HG03439 (cell line): ENCODE data around the gene OR4D11.
"Not testable (repeated sequence)": the region's sequence is repeated elsewhere in the genome, so short reads cannot be mapped to it uniquely, and the experiment has no call there.

Experiments used
- ATAC-seq: cut with Tn5 transposase; IDR thresholded peaks from one replicate; pipeline ENCODE4 v1.9.1; 2021; ENCODE audit warnings: mild to moderate bottlenecking, moderate library complexity; ENCODE audit not compliant: unreplicated experiment

Gene OR4D11

DNA sequence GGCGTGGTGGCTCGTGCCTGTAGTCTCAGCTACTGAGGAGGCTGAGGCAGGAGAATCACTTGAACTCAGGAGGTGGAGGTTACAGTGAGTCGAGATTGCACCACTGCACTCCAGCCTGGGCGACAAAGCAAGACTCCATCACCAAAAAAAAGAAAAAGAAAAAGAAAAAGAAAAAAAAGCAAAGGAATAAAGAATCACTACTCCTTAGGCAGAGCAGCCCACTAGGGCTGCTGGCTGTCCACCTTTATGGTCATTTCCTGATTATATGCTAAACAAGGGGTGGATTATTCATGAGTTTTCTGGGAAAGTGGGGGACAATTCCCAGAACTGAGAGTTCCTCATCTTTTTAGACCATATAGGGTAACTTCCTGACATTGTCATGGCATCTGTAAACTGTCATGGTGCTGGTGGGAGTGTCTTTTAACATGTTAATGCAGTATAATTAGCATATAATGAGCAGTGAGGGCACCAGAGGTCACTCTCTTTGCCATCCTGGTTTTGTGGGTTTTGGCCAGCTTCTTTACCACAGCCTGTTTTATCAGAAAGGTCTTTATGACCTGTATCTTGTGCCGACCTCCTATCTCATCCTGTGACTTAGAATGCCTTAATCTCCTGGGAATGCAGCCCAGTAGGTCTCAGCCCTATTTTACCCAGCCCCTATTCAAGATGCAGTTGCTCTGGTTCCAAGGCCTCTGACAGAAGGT, 44.4 kb downstream of the OR4D11 start:
- not testable (repeated sequence) for ATAC-seq

DNA sequence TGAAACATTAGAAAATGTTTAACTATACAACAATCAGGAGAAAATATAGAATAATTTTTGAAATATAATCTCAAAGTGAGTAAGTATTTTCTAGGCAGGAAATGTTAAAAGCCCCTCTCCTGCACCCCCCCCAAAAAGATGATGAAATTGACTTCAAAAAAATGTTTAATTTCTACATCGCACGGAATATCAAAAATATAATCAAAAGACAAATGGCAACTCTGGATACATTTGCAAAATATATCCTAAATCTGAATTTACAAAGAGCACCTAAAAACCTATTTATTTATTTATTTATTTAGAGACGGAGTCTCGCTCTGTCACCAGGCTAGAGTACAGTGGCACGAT, 44.9 kb downstream of the OR4D11 start:
- no peak for ATAC-seq

DNA sequence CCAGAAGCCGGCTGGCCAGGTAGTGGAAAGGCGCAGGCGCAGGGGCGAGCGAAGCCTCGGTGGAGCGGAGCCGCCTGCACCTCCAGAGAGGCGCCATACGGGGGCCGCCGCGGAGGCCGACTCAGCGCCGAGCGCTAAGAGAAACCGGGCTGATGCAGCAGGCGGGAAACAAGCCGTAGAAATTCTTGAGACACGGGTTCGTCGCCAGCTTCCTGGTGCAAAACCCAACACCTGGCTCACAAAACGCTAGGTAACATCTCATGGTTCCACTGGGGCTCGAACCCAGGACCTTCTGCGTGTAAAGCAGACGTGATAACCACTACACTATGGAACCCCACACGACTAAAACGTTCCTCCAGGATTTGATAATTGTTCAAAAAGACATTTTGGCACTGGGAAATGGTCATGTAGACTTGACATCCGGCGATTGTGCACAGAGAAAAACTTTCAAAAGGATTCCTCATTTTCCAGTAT, 47.0 kb downstream of the OR4D11 start:
- peak; percentile 84 for ATAC-seq

DNA sequence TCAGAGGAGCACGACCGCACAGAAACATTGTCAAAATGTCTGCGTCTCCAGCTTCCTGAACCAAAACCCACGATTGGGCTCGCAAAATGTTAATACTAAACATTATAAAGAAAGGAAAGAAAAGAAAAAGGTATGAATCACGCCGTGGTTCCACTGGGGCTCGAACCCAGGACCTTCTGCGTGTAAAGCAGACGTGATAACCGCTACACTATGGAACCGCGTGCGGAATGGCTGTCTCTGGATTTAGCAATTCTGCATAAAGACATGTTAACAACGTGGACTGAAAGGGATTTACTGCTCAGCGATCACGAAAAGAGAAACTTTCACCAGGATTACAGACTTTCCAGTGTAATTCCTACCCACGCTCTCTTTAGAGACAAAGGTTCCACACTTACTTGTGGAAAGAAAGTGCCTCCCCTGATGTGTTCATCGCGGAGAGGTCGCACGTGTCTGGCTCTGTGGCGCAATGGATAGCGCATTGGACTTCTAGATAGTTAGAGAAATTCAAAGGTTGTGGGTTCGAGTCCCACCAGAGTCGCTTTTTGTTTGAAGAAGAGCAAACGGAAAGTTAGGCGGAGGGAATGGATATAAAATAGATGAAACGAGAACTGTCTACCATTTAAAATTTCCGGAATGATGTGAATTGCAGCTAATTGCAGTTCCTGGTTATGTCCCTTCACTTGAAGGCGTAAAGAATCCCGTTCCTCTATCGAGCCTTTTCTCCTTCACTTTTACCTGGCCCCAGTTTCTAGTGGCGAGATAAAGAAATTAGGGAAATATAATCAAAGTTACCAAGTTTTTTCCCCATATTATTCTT, 47.7 kb downstream of the OR4D11 start:
- peak; percentile 43 for ATAC-seq

DNA sequence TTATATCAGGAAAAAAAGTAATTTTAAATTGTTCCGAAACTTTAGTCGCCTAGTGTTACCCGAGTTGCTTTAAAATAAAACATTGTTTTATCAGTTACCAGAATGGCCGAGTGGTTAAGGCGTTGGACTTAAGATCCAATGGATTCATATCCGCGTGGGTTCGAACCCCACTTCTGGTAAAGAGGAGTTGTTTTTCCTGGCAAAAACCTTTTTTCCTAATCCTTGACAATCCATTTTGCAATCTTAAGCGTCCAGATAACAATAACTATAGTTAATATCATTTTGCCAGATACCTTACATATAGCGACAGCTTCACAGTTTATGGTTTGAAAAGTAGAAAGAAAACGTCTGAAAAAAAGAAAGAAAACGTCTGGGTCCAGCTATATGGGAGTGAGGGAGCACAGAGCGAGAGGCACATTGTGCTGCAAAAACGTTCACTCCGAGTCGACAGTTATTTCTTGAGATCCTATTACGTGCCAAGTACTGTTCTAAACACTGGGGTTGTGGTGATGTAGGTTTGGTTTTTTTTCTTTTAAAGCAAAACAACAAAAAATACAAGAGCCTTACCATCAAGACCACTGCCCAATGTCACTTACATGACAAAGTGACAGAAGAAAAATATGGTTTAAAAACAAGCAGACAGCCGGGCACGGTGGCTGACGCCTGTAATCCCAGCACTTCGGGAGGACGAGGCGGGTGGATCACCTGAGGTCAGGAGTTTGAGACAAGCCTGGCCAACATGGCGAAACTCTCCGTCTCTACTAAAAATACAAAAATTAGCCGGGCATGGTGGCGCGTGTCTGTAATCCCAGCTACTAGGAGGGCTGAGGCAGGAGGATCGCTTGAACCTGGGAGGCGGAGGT, 48.5 kb downstream of the OR4D11 start:
- ATAC-seq = no peak

DNA sequence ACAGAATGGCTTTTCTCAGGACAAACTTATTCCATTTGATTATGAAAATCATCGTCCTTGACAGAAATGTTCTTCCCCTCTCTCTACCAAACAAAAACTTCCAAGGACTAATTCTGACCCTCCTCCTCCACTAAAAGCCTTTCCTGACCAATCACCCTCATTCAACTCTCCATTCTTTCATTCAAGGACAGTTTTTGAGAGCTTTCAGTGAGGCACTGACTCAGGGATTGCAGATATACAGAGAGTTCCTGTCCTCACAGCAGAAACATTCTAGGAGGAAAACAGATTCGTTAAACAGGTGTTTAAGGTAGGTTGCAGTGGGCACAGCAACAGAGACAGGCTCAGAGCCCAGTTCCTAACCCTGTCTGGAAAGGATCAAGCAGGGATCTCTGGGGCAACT, 49.5 kb downstream of the OR4D11 start:
- ATAC-seq = no peak

DNA sequence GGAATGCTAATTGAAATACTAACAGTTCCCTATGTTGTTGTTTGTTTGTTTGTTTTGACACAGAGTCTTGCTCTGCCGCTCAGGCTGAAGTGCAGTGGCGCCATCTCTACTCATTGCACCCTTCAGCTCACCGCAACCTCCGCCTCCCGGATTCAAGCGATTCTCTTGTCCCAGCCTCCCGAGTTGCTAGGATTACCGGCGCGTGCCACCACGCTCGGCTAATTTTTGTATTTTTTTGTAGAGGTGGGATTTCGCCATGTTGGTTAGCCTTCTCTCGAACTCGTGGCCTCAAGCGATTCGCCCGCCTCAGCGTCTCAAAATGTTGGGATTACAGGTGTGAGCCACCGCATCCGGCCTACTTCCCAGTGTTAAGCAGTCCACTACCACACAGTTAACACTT, 49.9 kb downstream of the OR4D11 start:
- no peak for ATAC-seq
